Hepatocyte (in vitro differentiated cells): ENCODE measurements around the gene APOBEC2. TPM values are rescaled to one million over a fixed set of nuclear protein-coding genes. Genes with fewer than 3 reads are reported as not detected.

Experiments
- DNase-seq: peaks from one replicate; pipeline ENCODE4 v3.0.0-alpha.2; 2016; ENCODE audit warnings: low spot score
- H2AFZ ChIP-seq: fragments of 200-600 bp; sonication (generic); 2 replicates; pipeline ENCODE4 v1.6.0; 2016; ENCODE audit warnings: antibody characterized with exemption, mild to moderate bottlenecking
- H3K27ac ChIP-seq: fragments of 200-600 bp; sonication (generic); 2 replicates; pipeline ENCODE4 v1.5.1; 2016; ENCODE audit warnings: mild to moderate bottlenecking
- H3K27me3 ChIP-seq: fragments of 200-600 bp; sonication (generic); 2 replicates; pipeline ENCODE4 v1.6.1; 2016
- H3K36me3 ChIP-seq: fragments of 200-600 bp; sonication (generic); replicated peaks from 2 replicates; pipeline ENCODE4 v1.5.1; 2016; ENCODE audit warnings: low read depth; ENCODE audit not compliant: insufficient read depth
- H3K4me1 ChIP-seq: fragments of 200-600 bp; sonication (generic); 2 replicates; pipeline ENCODE4 v1.5.1; 2016; ENCODE audit warnings: mild to moderate bottlenecking, moderate library complexity; ENCODE audit not compliant: insufficient read depth
- H3K4me2 ChIP-seq: fragments of 200-600 bp; sonication (generic); 2 replicates; pipeline ENCODE4 v1.6.0; 2016
- H3K4me3 ChIP-seq: fragments of 200-600 bp; sonication (generic); 2 replicates; pipeline ENCODE4 v1.5.1; 2016; ENCODE audit warnings: mild to moderate bottlenecking
- H3K79me2 ChIP-seq: fragments of 200-600 bp; sonication (generic); 2 replicates; pipeline ENCODE4 v1.6.0; 2017; ENCODE audit warnings: mild to moderate bottlenecking
- H3K9me2 ChIP-seq: fragments of 200-600 bp; sonication (generic); replicated peaks from 2 replicates; pipeline ENCODE4 v1.6.0; 2017; ENCODE audit warnings: mild to moderate bottlenecking; ENCODE audit not compliant: insufficient read depth
- H3K9me3 ChIP-seq: fragments of 200-600 bp; sonication (generic); 2 replicates; pipeline ENCODE4 v1.5.1; 2016; ENCODE audit warnings: low read depth, mild to moderate bottlenecking
- H4K20me1 ChIP-seq: fragments of 200-600 bp; sonication (generic); 2 replicates; pipeline ENCODE4 v1.6.0; 2016; ENCODE audit warnings: mild to moderate bottlenecking; ENCODE audit not compliant: insufficient read depth, poor library complexity, severe bottlenecking
- EZH2 ChIP-seq: fragments of 200-600 bp; sonication (generic); IDR thresholded peaks from 2 replicates; pipeline ENCODE4 v1.6.1; 2016; ENCODE audit warnings: antibody characterized with exemption, mild to moderate bottlenecking, borderline replicate concordance
- EZH2phosphoT487 ChIP-seq: fragments of 200-600 bp; sonication (generic); IDR thresholded peaks from one replicate; pipeline ENCODE4 v1.6.1; 2018; ENCODE audit warnings: antibody characterized with exemption, mild to moderate bottlenecking, low read depth, moderate library complexity; ENCODE audit not compliant: unreplicated experiment, severe bottlenecking
- WGBS: methylation state at CpG from one replicate; pipeline ENCODE4 v1.1.6; 2016; ENCODE audit warnings: low lambda C conversion rate; ENCODE audit errors: missing lambda C conversion rate; 5-methylcytosine and 5-hydroxymethylcytosine counted together
- polyA plus RNA-seq: library from polyadenylated mRNA; unstranded; fragments of >200 nt; fragmentation: Nextera tagmentation; extraction: Ambion mirVana; gene quantifications from 2 replicates; pipeline ENCODE4 v1.2.1, GENCODE V29; 2016
- total RNA-seq: library from RNA; depleted of rRNA; stranded (reverse); fragments of >200 nt; gene quantifications from 2 replicates; pipeline ENCODE4 v1.2.3, GENCODE V29; 2014
- TF ChIP-seq, protein P1 (sequence below): fragments of 200-600 bp; sonication (generic); IDR thresholded peaks from 2 replicates; pipeline ENCODE4 v1.5.1; 2016; ENCODE audit warnings: antibody characterized with exemption, mild to moderate bottlenecking; ENCODE audit not compliant: poor library complexity

Gene APOBEC2
- total and polyA plus RNA-seq, 2 experiments from 2014 or later = 2.8 to 2.9 TPM

DNA sequence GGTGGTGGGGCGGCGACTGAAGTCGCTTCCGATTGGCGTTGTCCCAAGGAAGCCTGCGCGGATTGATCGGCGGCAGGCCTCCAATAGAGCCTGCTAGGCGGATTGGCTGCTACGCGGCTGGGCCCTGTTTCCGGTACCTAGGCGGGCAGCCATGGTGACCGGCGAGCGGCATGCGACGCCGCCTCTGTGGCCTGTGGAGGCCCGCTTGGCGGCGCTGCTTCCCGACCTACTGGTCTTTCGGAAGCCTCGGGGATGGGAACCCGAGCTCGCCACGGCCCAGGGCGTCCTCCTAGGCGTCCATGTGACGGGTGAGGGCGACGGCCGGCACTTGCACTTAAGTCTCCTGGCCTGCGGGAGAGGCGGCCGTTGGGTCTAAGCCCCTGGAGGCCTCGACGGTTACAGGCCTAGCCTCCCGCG is 47.9 kb downstream of the APOBEC2 start:
- Histone ChIP-seq H3K4me1 (no peaks in the 10 kb centered on the region), H3K27ac (no peak overlapping the region), H3K27me3 (no peaks in the 10 kb centered on the region), H3K4me3 (no peak overlapping the region), H3K4me2 (no peak overlapping the region), H2AFZ (no peak overlapping the region), H4K20me1 (no peaks in the 10 kb centered on the region), H3K9me3 (no peaks in the 10 kb centered on the region), H3K79me2 (no peaks in the 10 kb centered on the region), H3K9me2 (no peaks in the 10 kb centered on the region), H3K36me3 (peaks cover 7% of the 10 kb centered on the region)
- WGBS = 96% methylated on average over 38 of the region's 42 CpGs
- TF ChIP-seq EZH2 (no peak), EZH2phosphoT487 (no peak)
- TF ChIP-seq, protein P1, sequence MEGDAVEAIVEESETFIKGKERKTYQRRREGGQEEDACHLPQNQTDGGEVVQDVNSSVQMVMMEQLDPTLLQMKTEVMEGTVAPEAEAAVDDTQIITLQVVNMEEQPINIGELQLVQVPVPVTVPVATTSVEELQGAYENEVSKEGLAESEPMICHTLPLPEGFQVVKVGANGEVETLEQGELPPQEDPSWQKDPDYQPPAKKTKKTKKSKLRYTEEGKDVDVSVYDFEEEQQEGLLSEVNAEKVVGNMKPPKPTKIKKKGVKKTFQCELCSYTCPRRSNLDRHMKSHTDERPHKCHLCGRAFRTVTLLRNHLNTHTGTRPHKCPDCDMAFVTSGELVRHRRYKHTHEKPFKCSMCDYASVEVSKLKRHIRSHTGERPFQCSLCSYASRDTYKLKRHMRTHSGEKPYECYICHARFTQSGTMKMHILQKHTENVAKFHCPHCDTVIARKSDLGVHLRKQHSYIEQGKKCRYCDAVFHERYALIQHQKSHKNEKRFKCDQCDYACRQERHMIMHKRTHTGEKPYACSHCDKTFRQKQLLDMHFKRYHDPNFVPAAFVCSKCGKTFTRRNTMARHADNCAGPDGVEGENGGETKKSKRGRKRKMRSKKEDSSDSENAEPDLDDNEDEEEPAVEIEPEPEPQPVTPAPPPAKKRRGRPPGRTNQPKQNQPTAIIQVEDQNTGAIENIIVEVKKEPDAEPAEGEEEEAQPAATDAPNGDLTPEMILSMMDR = no peak
- no peak for DNase-seq

DNA sequence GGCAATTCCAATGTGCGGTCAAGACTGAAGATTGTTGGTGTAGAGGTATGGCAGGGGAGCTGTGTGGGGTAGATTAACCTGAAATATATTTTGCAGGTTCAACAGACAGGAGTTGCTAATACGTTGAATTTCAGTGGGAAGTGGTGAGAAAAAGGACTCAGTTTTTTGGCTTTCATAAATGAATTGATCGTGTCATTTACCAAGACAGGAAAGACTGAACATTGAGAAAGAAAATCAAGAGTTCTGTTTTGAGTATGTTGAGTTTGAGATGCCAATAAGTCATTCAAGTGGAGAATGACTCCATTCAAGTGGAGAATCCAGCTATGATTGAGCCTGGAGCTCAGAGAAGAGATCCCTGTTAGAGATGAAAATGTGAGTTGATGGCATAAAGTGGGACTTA is 50.8 kb downstream of the APOBEC2 start:
- Histone ChIP-seq H3K27me3 (no peaks in the 10 kb centered on the region), H3K4me3 (no peak overlapping the region), H3K4me2 (no peak overlapping the region), H3K9me2 (no peaks in the 10 kb centered on the region), H3K4me1 (no peaks in the 10 kb centered on the region), H3K36me3 (no peaks in the 10 kb centered on the region), H3K27ac (no peak overlapping the region), H2AFZ (no peak overlapping the region), H3K79me2 (no peaks in the 10 kb centered on the region), H3K9me3 (no peaks in the 10 kb centered on the region), H4K20me1 (no peaks in the 10 kb centered on the region)
- no peak for DNase-seq
- WGBS = 98% methylated on average over 3 of the region's 3 CpGs
- TF ChIP-seq, protein P1 = no peak

DNA sequence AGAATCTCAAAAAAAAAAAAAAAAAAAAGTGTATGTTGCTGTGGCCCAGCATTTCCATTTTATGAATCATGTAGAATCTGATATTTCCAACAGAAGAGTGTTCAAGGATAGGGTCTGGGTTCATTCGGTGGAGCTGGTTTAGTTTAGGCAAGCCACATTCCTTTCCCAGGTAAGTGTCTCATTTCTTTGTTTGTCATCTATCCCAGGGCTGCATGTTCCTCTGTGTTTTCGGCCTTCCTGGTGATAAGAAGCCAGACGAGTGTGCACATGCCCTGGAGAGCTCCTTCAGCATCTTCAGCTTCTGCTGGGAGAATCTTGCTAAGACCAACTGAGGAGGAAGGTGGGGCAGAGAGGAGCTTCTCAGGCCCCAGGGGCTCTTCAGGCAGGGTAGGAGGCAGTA is 58.0 kb downstream of the APOBEC2 start:
- Histone ChIP-seq H3K4me3 (no peak overlapping the region), H3K9me2 (no peaks in the 10 kb centered on the region), H3K36me3 (no peaks in the 10 kb centered on the region), H3K27ac (no peak overlapping the region), H3K27me3 (no peaks in the 10 kb centered on the region), H2AFZ (no peak overlapping the region), H3K4me1 (no peaks in the 10 kb centered on the region), H3K79me2 (no peaks in the 10 kb centered on the region), H3K9me3 (no peaks in the 10 kb centered on the region), H4K20me1 (no peaks in the 10 kb centered on the region), H3K4me2 (no peak overlapping the region)
- WGBS = 51% methylated on average over 3 of the region's 3 CpGs
- TF ChIP-seq, protein P1 = no peak
- TF ChIP-seq EZH2 = no peak
- TF ChIP-seq EZH2phosphoT487 = no peak
- no peak for DNase-seq

Other genes with a start within 250 kb of the APOBEC2 start
- 38.1 and 42.9 TPM in 2 replicates for gene UNC5CL, start 14.0 kb upstream of the APOBEC2 start, total RNA-seq
- gene UNC5CL, start 14.0 kb upstream of the APOBEC2 start, polyA plus RNA-seq = 37.1 and 41.3 TPM in 2 replicates
- 0.27 TPM in 1 of 2 replicates, not detected in the other for gene TSPO2, start 10.7 kb upstream of the APOBEC2 start, total RNA-seq
- 0.36 and 2.7 TPM in 2 replicates for gene TSPO2, start 10.7 kb upstream of the APOBEC2 start, polyA plus RNA-seq
- gene OARD1, start 19.2 kb downstream of the APOBEC2 start, total RNA-seq = 28.0 and 31.2 TPM in 2 replicates
- 37.7 and 46.4 TPM in 2 replicates for gene OARD1, start 19.2 kb downstream of the APOBEC2 start, polyA plus RNA-seq
- 25.2 TPM in 2 replicates for gene NFYA, start 19.8 kb downstream of the APOBEC2 start, total RNA-seq
- 16.8 and 18.7 TPM in 2 replicates for gene NFYA, start 19.8 kb downstream of the APOBEC2 start, polyA plus RNA-seq
- gene TREML1, start 101.1 kb downstream of the APOBEC2 start, total RNA-seq = not detected in 2 replicates
- gene TREML1, start 101.1 kb downstream of the APOBEC2 start, polyA plus RNA-seq = not detected in 2 replicates
- gene TREM2, start 109.9 kb downstream of the APOBEC2 start, total RNA-seq = 2.5 and 2.8 TPM in 2 replicates
- 2.2 and 4.4 TPM in 2 replicates for gene TREM2, start 109.9 kb downstream of the APOBEC2 start, polyA plus RNA-seq
- 0.24 and 0.40 TPM in 2 replicates for gene TREML2, start 147.9 kb downstream of the APOBEC2 start, total RNA-seq
- gene TREML2, start 147.9 kb downstream of the APOBEC2 start, polyA plus RNA-seq = not detected in 2 replicates
- not detected in 2 replicates for gene TREML4, start 175.1 kb downstream of the APOBEC2 start, total RNA-seq
- not detected in 2 replicates for gene TREML4, start 175.1 kb downstream of the APOBEC2 start, polyA plus RNA-seq
- 0.63 and 0.84 TPM in 2 replicates for gene TREM1, start 233.5 kb downstream of the APOBEC2 start, total RNA-seq
- gene TREM1, start 233.5 kb downstream of the APOBEC2 start, polyA plus RNA-seq = 2.3 and 2.8 TPM in 2 replicates